Anterior cingulate cortex (tissue), 58 donors: ENCODE results near the gene GLT6D1.

Source experiments
- DNase-seq, 58 donors: peaks; one replicate each; lab custom pipeline; 2025; lab: John Stamatoyannopoulos, UW

The GLT6D1 gene

GRCh38 chr9:135666534-135667462, 27.5 kb upstream of the GLT6D1 start:
- no peak for DNase-seq

GRCh38 chr9:135665795-135666189, 26.5 kb upstream of the GLT6D1 start:
- no peak for DNase-seq

GRCh38 chr9:135664801-135665794, 25.8 kb upstream of the GLT6D1 start:
- DNase-seq: no peak

- DNase-seq: no peak
Measured at GRCh38 chr9:135664266-135664665, 24.9 kb upstream of the GLT6D1 start.

GRCh38 chr9:135663857-135664256, 24.5 kb upstream of the GLT6D1 start:
- no peak for DNase-seq

- DNase-seq: no peak
Measured at GRCh38 chr9:135663451-135663770, 24.1 kb upstream of the GLT6D1 start.

GRCh38 chr9:135662758-135663450, 23.6 kb upstream of the GLT6D1 start, which contains the start of gene LCN9:
Gene LCN9 (plus strand): TSS chr9:135663309. CDS start chr9:135663322, 13 bp downstream.
- peak in 31 of 58 donors; percentile 4 to 79 (median 29) for DNase-seq

GRCh38 chr9:135661816-135662560, 22.6 kb upstream of the GLT6D1 start:
- DNase-seq: no peak

GRCh38 chr9:135660407-135660806, 21.1 kb upstream of the GLT6D1 start:
- DNase-seq: no peak

GRCh38 chr9:135659252-135659651, 19.9 kb upstream of the GLT6D1 start:
- no peak for DNase-seq

- no peak for DNase-seq
Measured at GRCh38 chr9:135657416-135657815, 18.1 kb upstream of the GLT6D1 start.

- no peak for DNase-seq
Measured at GRCh38 chr9:135655317-135655716, 16.0 kb upstream of the GLT6D1 start.

GRCh38 chr9:135650408-135650807, 11.1 kb upstream of the GLT6D1 start:
- DNase-seq: no peak

GRCh38 chr9:135649508-135649907, 10.2 kb upstream of the GLT6D1 start:
- no peak for DNase-seq

- DNase-seq: no peak
Measured at GRCh38 chr9:135648494-135649410, 9.4 kb upstream of the GLT6D1 start.

GRCh38 chr9:135647884-135648283, 8.5 kb upstream of the GLT6D1 start:
- DNase-seq: no peak

- no peak for DNase-seq
Measured at GRCh38 chr9:135644631-135645218, 5.4 kb upstream of the GLT6D1 start.

GRCh38 chr9:135641745-135642144, 2.4 kb upstream of the GLT6D1 start:
- DNase-seq: no peak
